Astrocyte (in vitro differentiated cells and primary cell): ENCODE data around the gene DCDC2C.

Experiments
- CTCF ChIP-seq: IDR thresholded peaks from 2 replicates; pipeline ENCODE4 v1.5.1; 2011; ENCODE audit warnings: low read depth, mild to moderate bottlenecking, inconsistent platforms, low read length, moderate library complexity; ENCODE audit not compliant: insufficient read depth
- EZH2 ChIP-seq: IDR thresholded peaks from 2 replicates; pipeline ENCODE4 v1.6.1; 2012; ENCODE audit warnings: mild to moderate bottlenecking, low read length, inconsistent platforms; ENCODE audit not compliant: insufficient read depth

- no peak for TF ChIP-seq EZH2
- no peak for TF ChIP-seq CTCF
Measured at GRCh38 chr2:3665886-3666612, 37.3 kb upstream of the DCDC2C start.
